Measurements from ENCODE around the gene DAB1.

The DAB1 gene

DNA sequence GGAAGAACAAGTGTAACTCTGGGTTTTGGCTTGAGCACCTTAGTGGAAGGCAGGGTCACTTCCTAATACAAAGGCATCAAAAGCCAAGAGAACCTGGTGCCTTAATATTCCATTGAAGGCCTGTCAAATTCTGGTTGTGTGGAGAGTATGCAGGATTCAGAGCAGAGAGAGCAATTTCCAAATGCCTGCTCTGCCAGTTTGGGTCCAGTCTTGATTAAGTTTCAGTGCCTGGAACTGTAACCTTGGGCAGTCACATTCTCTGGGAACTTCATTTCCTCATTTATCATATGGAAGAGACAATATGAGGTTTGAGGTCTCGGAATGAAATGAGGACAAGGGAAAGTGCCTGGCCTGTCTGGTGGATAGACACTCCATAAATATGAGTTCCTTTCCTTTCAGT is 260.1 kb downstream of the DAB1 start:
- Histone ChIP-seq H3K4me3 (replicated peaks; ENCODE audit: low read depth, low read length) (no peak overlapping the region), H3K27me3 (replicated peaks; ENCODE audit: control insufficient read depth, insufficient read depth, low read length) (no peaks in the 10 kb centered on the region), H3K36me3 (ENCODE audit: control insufficient read depth, insufficient read depth, low read length) (no peaks in the 10 kb centered on the region)
- DNase-seq (ENCODE audit: extremely low read depth, insufficient read length), result no peak
- TF ChIP-seq, protein P1, sequence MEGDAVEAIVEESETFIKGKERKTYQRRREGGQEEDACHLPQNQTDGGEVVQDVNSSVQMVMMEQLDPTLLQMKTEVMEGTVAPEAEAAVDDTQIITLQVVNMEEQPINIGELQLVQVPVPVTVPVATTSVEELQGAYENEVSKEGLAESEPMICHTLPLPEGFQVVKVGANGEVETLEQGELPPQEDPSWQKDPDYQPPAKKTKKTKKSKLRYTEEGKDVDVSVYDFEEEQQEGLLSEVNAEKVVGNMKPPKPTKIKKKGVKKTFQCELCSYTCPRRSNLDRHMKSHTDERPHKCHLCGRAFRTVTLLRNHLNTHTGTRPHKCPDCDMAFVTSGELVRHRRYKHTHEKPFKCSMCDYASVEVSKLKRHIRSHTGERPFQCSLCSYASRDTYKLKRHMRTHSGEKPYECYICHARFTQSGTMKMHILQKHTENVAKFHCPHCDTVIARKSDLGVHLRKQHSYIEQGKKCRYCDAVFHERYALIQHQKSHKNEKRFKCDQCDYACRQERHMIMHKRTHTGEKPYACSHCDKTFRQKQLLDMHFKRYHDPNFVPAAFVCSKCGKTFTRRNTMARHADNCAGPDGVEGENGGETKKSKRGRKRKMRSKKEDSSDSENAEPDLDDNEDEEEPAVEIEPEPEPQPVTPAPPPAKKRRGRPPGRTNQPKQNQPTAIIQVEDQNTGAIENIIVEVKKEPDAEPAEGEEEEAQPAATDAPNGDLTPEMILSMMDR (IDR thresholded peaks at IDR 0.05; ENCODE audit: insufficient read depth, low read length, poor library complexity, severe bottlenecking), result no peak

DNA sequence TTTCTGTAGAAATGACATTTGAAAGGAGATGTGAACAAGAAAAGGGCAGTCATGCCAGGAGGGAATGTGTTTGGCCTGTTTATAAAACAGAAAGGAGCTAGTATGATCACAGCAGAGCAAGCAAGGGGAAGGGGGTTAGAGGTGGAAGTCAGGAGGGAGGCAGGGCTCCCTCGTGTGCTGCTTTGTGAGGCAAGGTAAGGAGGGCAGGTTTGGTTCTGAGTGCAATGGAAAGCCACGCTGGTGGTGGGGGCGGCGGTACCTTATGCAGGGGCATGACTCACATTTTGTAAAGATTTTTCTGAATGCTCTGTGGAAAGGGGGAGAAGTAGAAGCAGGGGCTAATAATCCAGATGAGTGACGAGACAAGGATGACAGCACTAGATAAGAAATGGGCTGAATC is 260.5 kb downstream of the DAB1 start:
- Histone ChIP-seq H3K36me3 (ENCODE audit: control insufficient read depth, insufficient read depth, low read length) (no peaks in the 10 kb centered on the region), H3K4me3 (replicated peaks; ENCODE audit: low read depth, low read length) (no peak overlapping the region), H3K27me3 (replicated peaks; ENCODE audit: control insufficient read depth, insufficient read depth, low read length) (no peaks in the 10 kb centered on the region)
- TF ChIP-seq, protein P1 (IDR thresholded peaks at IDR 0.05; ENCODE audit: insufficient read depth, low read length, poor library complexity, severe bottlenecking), result no peak
- no peak for DNase-seq (ENCODE audit: extremely low read depth, insufficient read length)

DNA sequence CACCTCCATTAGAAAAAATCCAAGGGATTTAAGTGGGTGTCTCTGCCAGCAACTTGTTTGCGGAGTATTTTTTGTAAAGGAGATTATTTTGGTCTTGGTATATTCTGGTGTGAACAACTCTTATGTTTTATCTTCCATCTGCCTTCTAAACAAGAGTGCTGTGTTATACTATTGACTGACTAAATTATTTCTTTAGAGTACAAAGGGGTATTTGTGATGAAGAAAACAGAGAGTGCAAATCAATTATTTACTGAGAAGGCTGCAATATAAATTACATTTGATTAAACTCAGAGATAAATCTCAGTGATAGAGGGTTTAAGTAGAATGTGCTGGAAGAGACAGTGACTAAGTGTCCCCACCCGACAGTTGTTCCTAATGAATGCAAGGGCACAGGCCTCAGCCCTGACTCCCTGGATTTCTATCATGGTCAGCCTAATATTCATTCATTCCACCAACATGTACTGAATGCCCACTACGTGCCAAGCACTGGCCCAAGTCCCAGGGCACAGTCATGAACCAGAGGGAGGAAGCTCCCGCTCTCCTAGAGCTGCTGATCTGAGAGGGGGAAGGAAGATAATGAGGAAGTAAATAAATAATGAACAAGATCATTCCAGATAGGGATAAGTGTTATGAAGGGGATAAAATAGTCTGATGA is 261.1 kb downstream of the DAB1 start:
- H3K4me3 ChIP-seq (replicated peaks; ENCODE audit: low read depth, low read length), result no peak overlapping the region
- DNase-seq (ENCODE audit: extremely low read depth, insufficient read length), result no peak
- H3K36me3 ChIP-seq (ENCODE audit: control insufficient read depth, insufficient read depth, low read length), result no peaks in the 10 kb centered on the region
- no peaks in the 10 kb centered on the region for H3K27me3 ChIP-seq (replicated peaks; ENCODE audit: control insufficient read depth, insufficient read depth, low read length)
- TF ChIP-seq, protein P1 (IDR thresholded peaks at IDR 0.05; ENCODE audit: insufficient read depth, low read length, poor library complexity, severe bottlenecking), result no peak

DNA sequence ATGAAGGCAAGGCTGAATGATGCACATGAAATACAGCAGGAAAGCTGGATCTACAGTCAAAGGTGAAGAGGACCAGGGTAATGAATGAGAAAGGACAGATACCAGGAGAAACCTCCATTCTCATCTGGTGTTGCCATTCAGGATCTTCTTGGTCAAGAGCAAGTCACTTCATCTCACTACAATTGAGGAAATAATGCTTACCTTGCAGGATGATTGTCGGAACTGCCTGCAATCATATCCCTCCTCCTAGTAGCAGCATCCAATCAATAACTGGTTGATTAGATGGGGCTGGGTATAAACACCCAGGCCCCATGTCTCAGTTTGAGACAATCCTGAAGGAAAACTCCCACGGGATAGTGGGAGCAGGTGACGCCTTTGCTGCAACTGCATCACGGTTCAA is 263.3 kb downstream of the DAB1 start:
- Histone ChIP-seq H3K36me3 (ENCODE audit: control insufficient read depth, insufficient read depth, low read length) (no peaks in the 10 kb centered on the region), H3K4me3 (replicated peaks; ENCODE audit: low read depth, low read length) (no peak overlapping the region), H3K27me3 (replicated peaks; ENCODE audit: control insufficient read depth, insufficient read depth, low read length) (no peaks in the 10 kb centered on the region)
- TF ChIP-seq, protein P1 (IDR thresholded peaks at IDR 0.05; ENCODE audit: insufficient read depth, low read length, poor library complexity, severe bottlenecking), result no peak
- DNase-seq (ENCODE audit: extremely low read depth, insufficient read length), result no peak

DNA sequence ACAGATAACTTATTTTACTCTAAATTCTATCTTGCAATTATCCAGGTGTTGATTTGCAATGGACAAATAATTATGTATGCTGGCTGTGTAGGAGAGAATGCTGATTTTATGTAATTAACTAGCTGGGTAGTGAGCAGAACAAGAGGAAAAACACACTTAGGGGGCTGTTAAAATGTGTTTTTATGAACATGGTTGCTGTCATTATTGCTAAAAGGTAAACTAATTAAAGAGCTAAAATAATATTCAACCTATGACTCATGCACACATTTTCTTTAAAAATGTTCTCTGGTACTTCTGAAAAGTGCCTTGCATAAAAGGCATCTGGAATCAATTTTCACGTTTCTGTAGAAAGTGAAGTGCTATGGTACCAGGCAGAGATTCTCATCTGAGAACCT is 265.3 kb downstream of the DAB1 start:
- Histone ChIP-seq H3K27me3 (replicated peaks; ENCODE audit: control insufficient read depth, insufficient read depth, low read length) (no peaks in the 10 kb centered on the region), H3K4me3 (replicated peaks; ENCODE audit: low read depth, low read length) (no peak overlapping the region), H3K36me3 (ENCODE audit: control insufficient read depth, insufficient read depth, low read length) (no peaks in the 10 kb centered on the region)
- DNase-seq (ENCODE audit: extremely low read depth, insufficient read length), result no peak
- TF ChIP-seq, protein P1 (IDR thresholded peaks at IDR 0.05; ENCODE audit: insufficient read depth, low read length, poor library complexity, severe bottlenecking), result no peak

All from GM06990 (cell line).